ENCODE results near the gene KIAA0319L. TPM values are rescaled to one million over a fixed set of nuclear protein-coding genes. Genes with fewer than 3 reads are reported as not detected.

KIAA0319L gene
- total RNA-seq, 1 experiment from 2014 or later, result 72.0 TPM

- POLR2A ChIA-PET (ENCODE audit: unreplicated experiment), result interaction anchor here (0.6 kb wide), 1 partner anchor 150 kb away, joined by 4 read pairs; no protein-coding TSS in a partner anchor
Measured at GRCh38 chr1:35570589-35571137, 13.5 kb upstream of the KIAA0319L start.

DNA sequence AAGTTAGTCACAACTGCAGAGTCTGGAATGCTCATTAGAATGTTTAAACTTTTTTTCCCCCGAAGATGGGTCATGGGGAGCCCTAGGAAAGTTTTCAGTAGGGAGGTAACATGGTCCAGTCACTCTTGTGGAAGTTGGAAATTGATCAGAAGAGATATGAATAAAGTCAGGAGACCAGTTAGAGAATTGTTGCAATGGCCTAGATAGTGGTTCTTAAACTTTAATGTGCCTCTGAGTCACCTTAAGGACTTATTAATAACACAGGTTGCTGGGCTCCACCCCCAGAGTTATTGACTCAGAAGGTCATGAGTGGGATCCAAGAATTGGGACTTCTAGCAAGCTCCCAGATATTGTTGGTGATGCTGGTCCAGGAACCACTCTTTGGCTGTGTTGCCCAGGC lies 12.7 kb upstream of the KIAA0319L start:
- TF ChIP-seq EZH2 (IDR thresholded peaks at IDR 0.05; ENCODE audit: low read depth), result no peak
- TF ChIP-seq, protein P1, sequence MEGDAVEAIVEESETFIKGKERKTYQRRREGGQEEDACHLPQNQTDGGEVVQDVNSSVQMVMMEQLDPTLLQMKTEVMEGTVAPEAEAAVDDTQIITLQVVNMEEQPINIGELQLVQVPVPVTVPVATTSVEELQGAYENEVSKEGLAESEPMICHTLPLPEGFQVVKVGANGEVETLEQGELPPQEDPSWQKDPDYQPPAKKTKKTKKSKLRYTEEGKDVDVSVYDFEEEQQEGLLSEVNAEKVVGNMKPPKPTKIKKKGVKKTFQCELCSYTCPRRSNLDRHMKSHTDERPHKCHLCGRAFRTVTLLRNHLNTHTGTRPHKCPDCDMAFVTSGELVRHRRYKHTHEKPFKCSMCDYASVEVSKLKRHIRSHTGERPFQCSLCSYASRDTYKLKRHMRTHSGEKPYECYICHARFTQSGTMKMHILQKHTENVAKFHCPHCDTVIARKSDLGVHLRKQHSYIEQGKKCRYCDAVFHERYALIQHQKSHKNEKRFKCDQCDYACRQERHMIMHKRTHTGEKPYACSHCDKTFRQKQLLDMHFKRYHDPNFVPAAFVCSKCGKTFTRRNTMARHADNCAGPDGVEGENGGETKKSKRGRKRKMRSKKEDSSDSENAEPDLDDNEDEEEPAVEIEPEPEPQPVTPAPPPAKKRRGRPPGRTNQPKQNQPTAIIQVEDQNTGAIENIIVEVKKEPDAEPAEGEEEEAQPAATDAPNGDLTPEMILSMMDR (conservative IDR thresholded peaks at IDR 0.05), result no peak
- Histone ChIP-seq H3K9me2 (ENCODE audit: insufficient read depth) (no peaks in the 10 kb centered on the region), H4K20me1 (ENCODE audit: insufficient read depth) (peaks cover 3% of the 10 kb centered on the region; the same call in 1 of the 2 replicates), H3K79me2 (ENCODE audit: low read depth) (no peaks in the 10 kb centered on the region), H3K36me3 (ENCODE audit: low read depth) (no peaks in the 10 kb centered on the region), H3K27ac (no peak overlapping the region), H3F3A (ENCODE audit: insufficient read depth, low read depth) (no peaks in the 10 kb centered on the region), H3K9me3 (ENCODE audit: insufficient read depth, low read depth) (no peaks in the 10 kb centered on the region), H3K4me1 (replicated peaks; ENCODE audit: insufficient read depth) (no peaks in the 10 kb centered on the region), H3K27me3 (ENCODE audit: insufficient read depth, low read depth) (no peaks in the 10 kb centered on the region), H3K4me2 (no peak overlapping the region), H3K4me3 (no peak overlapping the region), H2AFZ (no peak overlapping the region)
- POLR2A ChIA-PET (ENCODE audit: unreplicated experiment), result no interaction called here
- no peak for DNase-seq
- BruUV-seq (replicated peaks), result no TSS peak
- intact Hi-C loops (cut with micrococcal nuclease; ENCODE audit: unreplicated experiment), result loop anchor here (1.0 kb wide), 2 partner anchors 156 to 204 kb away; no protein-coding TSS in a partner anchor
- CTCF ChIA-PET, result interaction anchor here (0.6 kb wide), 1 partner anchor 70 kb away, joined by 3 read pairs; no protein-coding TSS in a partner anchor

More at GRCh38 chr1:35570589-35571137, 13.5 kb upstream of the KIAA0319L start:
- TF ChIP-seq EZH2 (IDR thresholded peaks at IDR 0.05; ENCODE audit: low read depth), result no peak
- TF ChIP-seq, protein P1 (conservative IDR thresholded peaks at IDR 0.05), result no peak
- Histone ChIP-seq H3K4me3 (no peak overlapping the region), H3F3A (ENCODE audit: insufficient read depth, low read depth) (0 out of 2 replicates have a peak, but pooled peaks cover 4% of the 10 kb centered on the region), H2AFZ (no peak overlapping the region), H3K9me2 (ENCODE audit: insufficient read depth) (no peaks in the 10 kb centered on the region), H3K27me3 (ENCODE audit: insufficient read depth, low read depth) (no peaks in the 10 kb centered on the region), H3K79me2 (ENCODE audit: low read depth) (no peaks in the 10 kb centered on the region), H3K4me2 (no peak overlapping the region), H3K4me1 (replicated peaks; ENCODE audit: insufficient read depth) (no peaks in the 10 kb centered on the region; the same call in 1 of the 2 replicates), H3K36me3 (ENCODE audit: low read depth) (no peaks in the 10 kb centered on the region), H3K27ac (no peak overlapping the region), H3K9me3 (ENCODE audit: insufficient read depth, low read depth) (no peaks in the 10 kb centered on the region), H4K20me1 (ENCODE audit: insufficient read depth) (no peaks in the 10 kb centered on the region)
- DNase-seq, result no peak
- intact Hi-C loops (cut with micrococcal nuclease; ENCODE audit: unreplicated experiment), result no loop called here
- CTCF ChIA-PET, result interaction anchor here (0.6 to 0.7 kb wide), 2 partner anchors 151 to 211 kb away, joined by 4 to 5 read pairs; no protein-coding TSS in a partner anchor
- BruUV-seq (replicated peaks), result no TSS peak

DNA sequence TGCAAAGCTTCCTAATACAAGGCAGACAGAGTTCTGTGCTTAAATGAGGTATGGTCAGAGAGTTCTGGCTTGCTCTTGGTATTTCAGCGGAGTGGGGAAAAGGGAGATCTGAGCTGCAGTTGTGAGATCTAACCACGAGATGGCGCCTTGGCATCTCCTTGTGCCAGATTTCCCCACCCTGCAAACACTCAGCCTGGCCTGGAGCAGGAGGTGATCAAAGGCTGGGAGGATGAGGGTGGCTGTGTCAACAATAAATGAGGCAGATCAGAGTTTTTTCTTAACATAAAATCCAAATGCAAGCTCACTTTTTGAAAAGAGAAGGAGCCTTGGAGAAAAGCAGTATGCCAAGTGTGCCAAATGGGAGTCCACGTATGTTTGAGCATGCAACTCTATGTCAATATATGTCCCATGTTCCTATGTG lies 11.8 kb upstream of the KIAA0319L start:
- Histone ChIP-seq H3K36me3 (ENCODE audit: low read depth) (no peaks in the 10 kb centered on the region), H3K9me3 (ENCODE audit: insufficient read depth, low read depth) (no peaks in the 10 kb centered on the region), H3K27ac (no peak overlapping the region), H3K27me3 (ENCODE audit: insufficient read depth, low read depth) (no peaks in the 10 kb centered on the region), H2AFZ (no peak overlapping the region), H3K9me2 (ENCODE audit: insufficient read depth) (no peaks in the 10 kb centered on the region), H3F3A (ENCODE audit: insufficient read depth, low read depth) (no peaks in the 10 kb centered on the region), H3K79me2 (ENCODE audit: low read depth) (no peaks in the 10 kb centered on the region), H3K4me2 (no peak overlapping the region), H3K4me3 (no peak overlapping the region), H4K20me1 (ENCODE audit: insufficient read depth) (peaks cover 10% of the 10 kb centered on the region), H3K4me1 (replicated peaks; ENCODE audit: insufficient read depth) (no peaks in the 10 kb centered on the region)
- ChIA-PET POLR2A (ENCODE audit: unreplicated experiment) (no interaction called here), CTCF (interaction anchor here (0.6 to 2.0 kb wide), 7 partner anchors 10 to 338 kb away, joined by 3 to 16 read pairs (median 4); no protein-coding TSS in a partner anchor)
- intact Hi-C loops (cut with micrococcal nuclease; ENCODE audit: unreplicated experiment), result loop anchor here (1.0 kb wide), 2 partner anchors 157 to 205 kb away; no protein-coding TSS in a partner anchor
- DNase-seq, result peak; percentile 43 to 71
- BruUV-seq (replicated peaks), result no TSS peak
- TF ChIP-seq EZH2 (IDR thresholded peaks at IDR 0.05; ENCODE audit: low read depth), result no peak
- TF ChIP-seq, protein P1 (conservative IDR thresholded peaks at IDR 0.05), result peak; percentile 92
